SK-N-SH treated with all-trans-retinoic acid at 6 μM for 48 hours (cell line): ENCODE measurements around the gene PFDN2.
A peak's percentile ranks its signal among the peaks of the same experiment; 100 is the strongest.

Experiments
- ATAC-seq: fragments of 200-7000 bp; cut with Tn5 transposase; 3 replicates; pipeline ENCODE4 v1.9.1; 2020; ENCODE audit warnings: mild to moderate bottlenecking, moderate library complexity
- ARNTL ChIP-seq: fragments of 450-650 bp; formaldehyde crosslinking; IDR thresholded peaks from 2 replicates; pipeline ENCODE4 v1.5.0; 2020; ENCODE audit warnings: low read depth, mild to moderate bottlenecking, moderate library complexity, borderline replicate concordance
- BACH2 ChIP-seq: fragments of 250-450 bp; sonication (Bioruptor Pico); IDR thresholded peaks from 2 replicates; pipeline ENCODE4 v1.9.0; 2021; ENCODE audit warnings: mild to moderate bottlenecking, borderline replicate concordance
- CSDC2 ChIP-seq: fragments of 250-450 bp; sonication (Bioruptor Pico); IDR thresholded peaks from 2 replicates; pipeline ENCODE4 v1.5.0; 2020; ENCODE audit warnings: mild to moderate bottlenecking, moderate library complexity
- ESRRG ChIP-seq: fragments of 250-450 bp; sonication (Bioruptor Pico); IDR thresholded peaks from 2 replicates; pipeline ENCODE4 v1.6.1; 2021; ENCODE audit warnings: mild to moderate bottlenecking
- ISL1 ChIP-seq: fragments of 250-450 bp; sonication (Bioruptor Pico); IDR thresholded peaks from 2 replicates; pipeline ENCODE4 v2.1.2; 2022; ENCODE audit warnings: mild to moderate bottlenecking, moderate library complexity
- OSR1 ChIP-seq: fragments of 250-450 bp; sonication (Bioruptor Pico); IDR thresholded peaks from 2 replicates; pipeline ENCODE4 v1.8.0; 2022; ENCODE audit warnings: moderate library complexity, mild to moderate bottlenecking, inconsistent platforms
- PATZ1 ChIP-seq: fragments of 250-450 bp; sonication (Bioruptor Pico); IDR thresholded peaks from 2 replicates; pipeline ENCODE4 v1.8.0; 2020; ENCODE audit warnings: mild to moderate bottlenecking, moderate library complexity, borderline replicate concordance
- PPARA ChIP-seq: fragments of 250-450 bp; sonication (Bioruptor Pico); IDR thresholded peaks from 2 replicates; pipeline ENCODE4 v1.5.0; 2020; ENCODE audit warnings: mild to moderate bottlenecking, borderline replicate concordance
- SNAI2 ChIP-seq: fragments of 250-450 bp; sonication (Bioruptor Pico); IDR thresholded peaks from 2 replicates; pipeline ENCODE4 v1.5.0; 2020; ENCODE audit warnings: mild to moderate bottlenecking, moderate library complexity
- TCF4 ChIP-seq: fragments of 250-450 bp; sonication (Bioruptor Pico); IDR thresholded peaks from 2 replicates; pipeline ENCODE4 v1.8.0; 2021; ENCODE audit warnings: mild to moderate bottlenecking, moderate library complexity, borderline replicate concordance
- TOX ChIP-seq: fragments of 250-450 bp; sonication (Bioruptor Pico); IDR thresholded peaks from 2 replicates; pipeline ENCODE4 v1.8.0; 2021; ENCODE audit warnings: mild to moderate bottlenecking, moderate library complexity, borderline replicate concordance
- TSHZ2 ChIP-seq: fragments of 250-450 bp; sonication (Bioruptor Pico); IDR thresholded peaks from 2 replicates; pipeline ENCODE4 v1.5.0; 2020; ENCODE audit warnings: mild to moderate bottlenecking, moderate library complexity
- ZC3H10 ChIP-seq: fragments of 250-450 bp; sonication (Bioruptor Pico); IDR thresholded peaks from 2 replicates; pipeline ENCODE4 v1.5.1; 2021; ENCODE audit warnings: mild to moderate bottlenecking, moderate library complexity
- ZFP3 ChIP-seq: fragments of 250-450 bp; sonication (Bioruptor Pico); IDR thresholded peaks from 2 replicates; pipeline ENCODE4 v1.5.0; 2020; ENCODE audit warnings: mild to moderate bottlenecking, moderate library complexity
- ZFP30 ChIP-seq: fragments of 450-650 bp; formaldehyde crosslinking; IDR thresholded peaks from 2 replicates; pipeline ENCODE4 v1.5.0; 2022; ENCODE audit warnings: mild to moderate bottlenecking, moderate library complexity
- ZNF565 ChIP-seq: fragments of 450-650 bp; formaldehyde crosslinking; conservative IDR thresholded peaks from 2 replicates; pipeline ENCODE4 v1.5.0; 2020; ENCODE audit warnings: low read depth, mild to moderate bottlenecking, moderate library complexity
- ZNF70 ChIP-seq: fragments of 450-650 bp; formaldehyde crosslinking; IDR thresholded peaks from 2 replicates; pipeline ENCODE4 v1.5.0; 2020; ENCODE audit warnings: mild to moderate bottlenecking, moderate library complexity
- ZNF8 ChIP-seq: fragments of 450-650 bp; formaldehyde crosslinking; IDR thresholded peaks from 2 replicates; pipeline ENCODE4 v1.5.0; 2020; ENCODE audit warnings: mild to moderate bottlenecking, moderate library complexity
- TF ChIP-seq, protein P1 (sequence below): fragments of 250-450 bp; sonication (Bioruptor Pico); IDR thresholded peaks from 2 replicates; pipeline ENCODE4 v1.5.1; 2020; ENCODE audit warnings: low read depth, mild to moderate bottlenecking, moderate library complexity
- TF ChIP-seq, protein P2 (sequence below): fragments of 250-450 bp; sonication (Bioruptor Pico); IDR thresholded peaks from 2 replicates; pipeline ENCODE4 v1.8.0; 2021; ENCODE audit warnings: low read depth, mild to moderate bottlenecking, moderate library complexity, borderline replicate concordance
- TF ChIP-seq, protein P3 (sequence below): fragments of 250-450 bp; sonication (Bioruptor Pico); IDR thresholded peaks from 2 replicates; pipeline ENCODE4 v1.5.1; 2021; ENCODE audit warnings: mild to moderate bottlenecking, moderate library complexity

The PFDN2 gene

GRCh38 chr1:161059293-161059692 is 58.5 kb downstream of the PFDN2 start:
- TF ChIP-seq TSHZ2 (CRISPR knock-in tag) (no peak), TCF4 (CRISPR knock-in tag) (no peak), ESRRG (CRISPR knock-in tag) (no peak), ZC3H10 (CRISPR knock-in tag) (no peak), TOX (CRISPR knock-in tag) (no peak)
- TF ChIP-seq, protein P1, sequence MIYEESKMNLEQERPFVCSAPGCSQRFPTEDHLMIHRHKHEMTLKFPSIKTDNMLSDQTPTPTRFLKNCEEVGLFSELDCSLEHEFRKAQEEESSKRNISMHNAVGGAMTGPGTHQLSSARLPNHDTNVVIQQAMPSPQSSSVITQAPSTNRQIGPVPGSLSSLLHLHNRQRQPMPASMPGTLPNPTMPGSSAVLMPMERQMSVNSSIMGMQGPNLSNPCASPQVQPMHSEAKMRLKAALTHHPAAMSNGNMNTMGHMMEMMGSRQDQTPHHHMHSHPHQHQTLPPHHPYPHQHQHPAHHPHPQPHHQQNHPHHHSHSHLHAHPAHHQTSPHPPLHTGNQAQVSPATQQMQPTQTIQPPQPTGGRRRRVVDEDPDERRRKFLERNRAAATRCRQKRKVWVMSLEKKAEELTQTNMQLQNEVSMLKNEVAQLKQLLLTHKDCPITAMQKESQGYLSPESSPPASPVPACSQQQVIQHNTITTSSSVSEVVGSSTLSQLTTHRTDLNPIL (CRISPR knock-in tag): no peak
- ATAC-seq: peak; percentile 14; the same call in 2 of the 3 replicates

- no peak for ATAC-seq
- TF ChIP-seq ARNTL: no peak
These were observed 63.0 kb downstream of the PFDN2 start for GRCh38 chr1:161054805-161055204.

GRCh38 chr1:161054232-161054631 is 63.6 kb downstream of the PFDN2 start:
- ATAC-seq: no peak
- TF ChIP-seq ARNTL: no peak
- no peak for TF ChIP-seq ZNF8
- TF ChIP-seq, protein P2, sequence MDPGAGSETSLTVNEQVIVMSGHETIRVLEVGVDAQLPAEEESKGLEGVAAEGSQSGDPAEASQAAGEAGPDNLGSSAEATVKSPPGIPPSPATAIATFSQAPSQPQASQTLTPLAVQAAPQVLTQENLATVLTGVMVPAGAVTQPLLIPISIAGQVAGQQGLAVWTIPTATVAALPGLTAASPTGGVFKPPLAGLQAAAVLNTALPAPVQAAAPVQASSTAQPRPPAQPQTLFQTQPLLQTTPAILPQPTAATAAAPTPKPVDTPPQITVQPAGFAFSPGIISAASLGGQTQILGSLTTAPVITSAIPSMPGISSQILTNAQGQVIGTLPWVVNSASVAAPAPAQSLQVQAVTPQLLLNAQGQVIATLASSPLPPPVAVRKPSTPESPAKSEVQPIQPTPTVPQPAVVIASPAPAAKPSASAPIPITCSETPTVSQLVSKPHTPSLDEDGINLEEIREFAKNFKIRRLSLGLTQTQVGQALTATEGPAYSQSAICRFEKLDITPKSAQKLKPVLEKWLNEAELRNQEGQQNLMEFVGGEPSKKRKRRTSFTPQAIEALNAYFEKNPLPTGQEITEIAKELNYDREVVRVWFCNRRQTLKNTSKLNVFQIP (CRISPR knock-in tag): no peak
- no peak for TF ChIP-seq ZFP3 (CRISPR knock-in tag)
- TF ChIP-seq ISL1 (CRISPR knock-in tag): no peak
- no peak for TF ChIP-seq ZFP30 (CRISPR knock-in tag)
- TF ChIP-seq TCF4 (CRISPR knock-in tag): no peak
- no peak for TF ChIP-seq ZNF70
- no peak for TF ChIP-seq OSR1 (CRISPR knock-in tag)
- no peak for TF ChIP-seq ZC3H10 (CRISPR knock-in tag)
- TF ChIP-seq BACH2 (CRISPR knock-in tag): no peak
- TF ChIP-seq, protein P3, sequence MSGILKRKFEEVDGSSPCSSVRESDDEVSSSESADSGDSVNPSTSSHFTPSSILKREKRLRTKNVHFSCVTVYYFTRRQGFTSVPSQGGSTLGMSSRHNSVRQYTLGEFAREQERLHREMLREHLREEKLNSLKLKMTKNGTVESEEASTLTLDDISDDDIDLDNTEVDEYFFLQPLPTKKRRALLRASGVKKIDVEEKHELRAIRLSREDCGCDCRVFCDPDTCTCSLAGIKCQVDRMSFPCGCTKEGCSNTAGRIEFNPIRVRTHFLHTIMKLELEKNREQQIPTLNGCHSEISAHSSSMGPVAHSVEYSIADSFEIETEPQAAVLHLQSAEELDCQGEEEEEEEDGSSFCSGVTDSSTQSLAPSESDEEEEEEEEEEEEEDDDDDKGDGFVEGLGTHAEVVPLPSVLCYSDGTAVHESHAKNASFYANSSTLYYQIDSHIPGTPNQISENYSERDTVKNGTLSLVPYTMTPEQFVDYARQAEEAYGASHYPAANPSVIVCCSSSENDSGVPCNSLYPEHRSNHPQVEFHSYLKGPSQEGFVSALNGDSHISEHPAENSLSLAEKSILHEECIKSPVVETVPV (CRISPR knock-in tag): no peak

DNA sequence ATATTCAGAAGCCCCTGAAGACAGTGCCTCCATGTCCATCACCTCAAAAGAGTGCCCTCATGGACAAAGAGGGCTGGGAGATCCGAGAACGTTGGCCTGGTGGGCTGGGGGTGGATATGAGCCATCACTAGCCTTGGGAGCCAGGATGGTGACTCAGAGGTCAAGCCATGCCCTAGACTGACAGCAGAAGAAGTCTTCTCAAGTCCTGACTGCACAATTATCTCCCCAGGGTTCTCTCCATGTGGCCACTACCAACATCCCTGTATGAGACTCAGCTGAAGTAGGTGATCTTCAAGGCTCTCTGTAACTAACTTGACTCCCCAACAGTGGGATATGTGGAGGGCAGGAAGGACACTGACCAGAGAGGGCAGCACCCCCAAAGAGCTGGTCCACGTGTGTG is 64.9 kb downstream of the PFDN2 start:
- TF ChIP-seq ZC3H10 (CRISPR knock-in tag) (no peak), ZFP30 (CRISPR knock-in tag) (no peak), PPARA (CRISPR knock-in tag) (no peak), PATZ1 (no peak), ZNF565 (CRISPR knock-in tag) (no peak), SNAI2 (no peak), ZNF8 (no peak), TOX (CRISPR knock-in tag) (no peak), CSDC2 (no peak)
- TF ChIP-seq, all 23 proteins: peak for 0
- no peak for ATAC-seq
